ENCODE data around the gene PRAMEF14. TPM values are rescaled to one million over a fixed set of nuclear protein-coding genes. Genes with fewer than 3 reads are reported as not detected.

PRAMEF14 gene
- total RNA-seq, 1 experiment from 2014 or later, result not detected

Other genes with a start within 250 kb of the PRAMEF14 start
- gene HNRNPCL2, start 230.3 kb downstream of the PRAMEF14 start, total RNA-seq (2014; rRNA removed; shearing (Covaris generic)), result not detected in 2 replicates
- gene PRAMEF26, start 191.1 kb downstream of the PRAMEF14 start, total RNA-seq (2014; rRNA removed; shearing (Covaris generic)), result not detected in 2 replicates
- not detected in 2 replicates for gene HNRNPCL4, start 181.5 kb downstream of the PRAMEF14 start, total RNA-seq (2014; rRNA removed; shearing (Covaris generic))
- not detected in 2 replicates for gene PRAMEF9, start 175.3 kb downstream of the PRAMEF14 start, total RNA-seq (2014; rRNA removed; shearing (Covaris generic))
- gene PRAMEF13, start 145.7 kb downstream of the PRAMEF14 start, total RNA-seq (2014; rRNA removed; shearing (Covaris generic)), result not detected in 2 replicates
- not detected in 2 replicates for gene PRAMEF18, start 121.0 kb downstream of the PRAMEF14 start, total RNA-seq (2014; rRNA removed; shearing (Covaris generic))
- not detected in 2 replicates for gene PRAMEF5, start 92.9 kb downstream of the PRAMEF14 start, total RNA-seq (2014; rRNA removed; shearing (Covaris generic))
- not detected in 2 replicates for gene PRAMEF8, start 62.0 kb downstream of the PRAMEF14 start, total RNA-seq (2014; rRNA removed; shearing (Covaris generic))
- gene PRAMEF33, start 43.6 kb downstream of the PRAMEF14 start, total RNA-seq (2014; rRNA removed; shearing (Covaris generic)), result not detected in 2 replicates
- gene PRAMEF15, start 31.6 kb downstream of the PRAMEF14 start, total RNA-seq (2014; rRNA removed; shearing (Covaris generic)), result not detected in 2 replicates
- gene PRAMEF19, start 24.8 kb upstream of the PRAMEF14 start, total RNA-seq (2014; rRNA removed; shearing (Covaris generic)), result not detected in 2 replicates
- gene PRAMEF17, start 42.5 kb upstream of the PRAMEF14 start, total RNA-seq (2014; rRNA removed; shearing (Covaris generic)), result not detected in 2 replicates
- gene PRAMEF20, start 63.3 kb upstream of the PRAMEF14 start, total RNA-seq (2014; rRNA removed; shearing (Covaris generic)), result not detected in 2 replicates
- not detected in 2 replicates for gene LRRC38, start 166.9 kb upstream of the PRAMEF14 start, total RNA-seq (2014; rRNA removed; shearing (Covaris generic))
- gene PDPN, start 236.7 kb upstream of the PRAMEF14 start, total RNA-seq (2014; rRNA removed; shearing (Covaris generic)), result 1.6 and 2.0 TPM in 2 replicates